ENCODE data around the gene DGKA.

Gene DGKA

DNA sequence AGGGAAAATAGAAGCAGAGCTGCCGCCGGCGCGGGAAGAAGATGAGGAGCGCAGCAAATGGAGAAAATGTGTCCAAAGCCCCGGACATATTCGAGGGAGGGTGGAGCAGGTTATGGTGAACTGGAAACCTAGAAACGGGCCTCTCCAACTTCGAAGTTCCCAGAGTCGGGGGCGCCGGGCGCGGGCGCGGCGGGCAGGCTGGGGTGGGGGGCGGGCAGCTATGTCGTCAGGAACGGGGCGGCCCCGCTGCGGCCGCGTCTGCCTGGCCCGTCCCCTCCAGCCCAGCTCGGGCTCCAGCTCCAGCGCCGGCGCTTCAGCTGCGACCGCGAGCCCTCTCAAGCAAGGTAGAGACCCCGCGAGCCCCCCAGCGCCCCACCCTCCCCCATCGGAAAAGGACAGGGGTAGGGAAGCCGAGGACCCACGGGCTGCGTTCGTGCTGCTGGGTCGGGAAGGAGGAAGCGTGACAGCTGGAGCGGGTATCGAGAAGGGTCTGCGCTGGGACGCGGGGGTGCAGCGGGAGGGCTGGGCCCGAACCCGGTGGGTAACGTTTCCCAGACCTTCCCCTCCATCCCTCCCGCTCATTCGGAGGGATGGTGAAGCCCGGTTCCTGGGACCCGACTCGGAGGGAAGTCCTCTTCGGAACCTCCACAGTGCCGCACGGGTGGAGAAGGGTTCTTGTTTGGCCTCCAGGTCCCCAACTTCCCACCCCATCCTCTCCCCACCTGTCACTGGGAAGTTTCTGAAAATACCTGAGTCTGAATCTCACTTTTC is 1.0 kb downstream of the DGKA start:
- peak; percentile 8 for DNase-seq

DNA sequence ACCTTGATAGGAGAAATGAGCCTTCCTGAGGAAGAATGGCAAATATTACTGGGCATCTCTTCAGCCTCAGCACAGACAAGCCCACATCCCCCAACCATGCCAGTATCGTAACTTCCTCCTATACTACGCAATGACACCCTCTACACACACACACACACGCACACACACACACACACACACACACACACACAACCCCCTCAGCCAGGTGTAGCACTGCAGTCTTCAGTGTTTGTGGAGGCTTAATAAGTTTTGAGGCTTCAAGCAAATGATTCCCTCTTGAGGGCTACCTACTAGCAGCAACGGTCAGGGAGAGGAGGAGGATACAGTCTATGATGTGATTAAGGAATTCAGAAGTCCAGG is 1.6 kb downstream of the DGKA start:
- peak; percentile 34 for DNase-seq

DNA sequence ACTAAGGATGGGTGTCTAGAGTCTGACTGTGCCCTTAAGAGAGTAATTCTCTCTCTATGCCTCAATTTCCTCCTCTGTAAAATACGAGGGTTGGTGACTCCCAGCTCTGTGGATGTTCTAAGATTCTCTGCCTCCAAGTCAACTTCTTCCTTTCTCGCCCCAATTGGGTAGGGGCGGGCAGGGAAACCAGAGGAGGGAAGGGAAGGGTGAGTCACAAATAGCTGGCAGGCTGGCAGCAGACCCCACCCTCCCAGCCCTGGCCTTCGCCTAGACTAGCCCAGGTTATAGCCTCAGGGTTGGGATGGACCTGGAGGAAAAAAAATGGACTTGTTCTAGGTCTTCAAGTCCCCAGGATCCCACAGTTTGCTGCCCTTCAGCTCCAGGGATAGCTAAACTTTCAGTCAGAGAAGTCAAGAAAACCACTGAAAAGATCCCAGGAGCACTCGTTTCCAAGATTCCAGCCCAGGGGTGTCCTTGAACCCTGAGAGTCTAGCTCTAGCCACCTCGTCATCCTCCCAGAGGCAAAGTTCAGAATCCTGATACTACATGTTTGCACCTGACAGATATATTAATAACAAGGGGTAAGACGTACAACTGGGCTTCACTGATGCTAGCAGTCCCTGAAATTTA is 2.3 kb downstream of the DGKA start:
- peak; percentile 5 for DNase-seq

DNA sequence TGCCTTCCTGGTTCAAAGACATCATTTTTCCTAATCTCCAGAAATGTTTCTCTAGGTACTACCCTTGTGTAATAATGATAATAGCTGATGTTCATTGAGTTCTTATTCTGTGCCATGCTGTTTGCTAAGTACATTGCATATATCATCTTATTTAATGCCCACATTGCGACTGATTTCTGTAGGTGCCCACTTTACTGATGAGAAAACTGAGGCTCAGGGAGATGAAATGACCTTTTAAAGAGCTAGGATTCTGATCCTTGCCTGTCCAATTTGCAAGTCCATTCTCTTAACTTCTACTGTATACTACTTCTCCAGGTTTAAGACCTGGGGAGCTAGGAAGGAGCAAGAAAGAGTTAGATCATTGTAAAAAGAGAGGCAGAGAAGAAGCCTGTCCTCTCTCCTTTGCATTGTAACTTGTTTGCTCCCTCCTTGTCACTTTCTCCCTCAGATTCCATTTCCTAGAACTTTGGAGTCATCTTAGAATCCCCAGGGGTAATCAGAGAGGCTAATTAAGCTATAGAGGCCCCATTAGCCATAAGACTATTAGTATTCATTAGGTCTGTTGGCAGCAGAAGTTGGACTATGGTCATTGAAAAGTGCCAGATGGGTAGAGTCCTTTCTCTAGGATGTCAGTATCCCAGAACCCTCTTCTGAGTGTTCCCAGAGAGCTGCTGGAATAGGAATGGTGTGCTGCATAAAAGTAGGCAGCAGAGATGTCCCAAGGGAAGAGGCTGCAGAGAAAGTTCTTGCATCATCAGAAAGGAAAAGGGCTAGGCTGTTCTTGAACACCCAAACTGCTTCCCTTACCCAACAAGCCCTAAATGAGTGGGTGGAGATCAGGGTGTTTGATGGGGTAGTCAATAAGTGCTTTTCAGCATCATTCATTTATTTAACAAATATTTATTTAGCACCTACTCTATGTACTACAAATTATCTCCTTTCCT is 3.1 kb downstream of the DGKA start:
- no peak for DNase-seq

DNA sequence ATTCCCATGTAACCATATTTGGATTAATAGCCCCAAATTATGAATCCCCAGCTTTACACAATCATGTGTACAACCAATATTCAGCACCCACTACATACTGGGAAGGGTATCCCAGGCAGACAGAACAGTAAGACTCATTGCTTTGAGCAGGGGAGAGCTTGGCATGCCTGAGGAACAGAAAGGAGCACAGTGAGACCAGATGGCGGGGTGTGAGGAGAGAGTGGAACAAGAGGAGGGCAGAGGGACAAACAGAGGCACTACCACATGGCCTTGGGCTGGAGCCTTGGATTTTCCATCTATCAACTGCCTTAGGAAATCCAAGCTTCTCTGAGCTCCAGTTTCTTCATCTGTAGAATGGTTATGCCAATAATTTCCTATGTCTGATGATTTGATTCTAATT is 3.8 kb downstream of the DGKA start:
- no peak for DNase-seq

- DNase-seq: peak; percentile 60
Measured at GRCh38 chr12:55935738-55936151, 4.8 kb downstream of the DGKA start.

DNA sequence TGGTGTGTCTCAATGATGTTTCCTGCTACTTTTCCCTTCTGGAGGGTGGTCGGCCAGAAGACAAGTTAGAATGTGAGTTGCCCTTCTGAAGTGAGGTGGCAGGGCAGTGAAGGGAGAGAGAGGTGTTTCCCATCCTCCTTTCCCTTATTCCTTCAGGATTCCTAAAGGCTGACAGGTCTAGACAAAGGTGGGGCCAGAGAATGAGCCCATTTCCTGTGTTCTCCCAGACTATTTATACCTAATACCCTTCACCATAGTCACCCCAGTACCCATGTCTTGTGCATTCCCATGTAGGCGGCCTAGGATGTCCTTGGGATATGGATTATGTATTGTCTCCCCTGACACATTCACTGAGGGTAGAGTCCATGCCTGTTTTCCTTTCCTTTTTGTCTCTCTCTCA is 7.0 kb downstream of the DGKA start:
- no peak for DNase-seq

DNA sequence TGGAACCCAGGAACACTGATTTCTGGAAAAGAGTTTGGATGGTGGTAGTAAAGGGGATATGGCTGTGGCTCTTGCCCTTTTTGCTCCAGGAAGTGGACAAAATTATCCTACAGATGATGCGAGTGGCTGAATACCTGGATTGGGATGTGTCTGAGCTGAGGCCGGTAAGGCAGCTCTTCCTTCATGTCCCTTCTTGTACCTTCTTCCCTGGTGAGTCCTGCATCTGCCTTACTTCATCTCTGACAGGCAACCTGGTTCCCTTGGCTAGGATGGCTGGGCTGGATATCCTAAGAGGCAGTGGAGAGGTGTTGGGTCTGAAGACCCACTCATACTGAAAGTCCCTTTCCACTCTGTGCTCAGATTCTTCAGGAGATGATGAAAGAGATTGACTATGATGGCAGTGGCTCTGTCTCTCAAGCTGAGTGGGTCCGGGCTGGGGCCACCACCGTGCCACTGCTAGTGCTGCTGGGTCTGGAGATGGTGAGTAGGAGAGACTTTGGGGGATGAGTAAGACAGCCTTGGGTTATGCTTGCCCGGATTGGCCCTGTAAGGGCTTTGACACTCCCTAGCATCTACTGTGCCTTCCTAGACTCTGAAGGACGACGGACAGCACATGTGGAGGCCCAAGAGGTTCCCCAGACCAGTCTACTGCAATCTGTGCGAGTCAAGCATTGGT is 8.0 kb downstream of the DGKA start:
- peak; percentile 4 for DNase-seq

DNA sequence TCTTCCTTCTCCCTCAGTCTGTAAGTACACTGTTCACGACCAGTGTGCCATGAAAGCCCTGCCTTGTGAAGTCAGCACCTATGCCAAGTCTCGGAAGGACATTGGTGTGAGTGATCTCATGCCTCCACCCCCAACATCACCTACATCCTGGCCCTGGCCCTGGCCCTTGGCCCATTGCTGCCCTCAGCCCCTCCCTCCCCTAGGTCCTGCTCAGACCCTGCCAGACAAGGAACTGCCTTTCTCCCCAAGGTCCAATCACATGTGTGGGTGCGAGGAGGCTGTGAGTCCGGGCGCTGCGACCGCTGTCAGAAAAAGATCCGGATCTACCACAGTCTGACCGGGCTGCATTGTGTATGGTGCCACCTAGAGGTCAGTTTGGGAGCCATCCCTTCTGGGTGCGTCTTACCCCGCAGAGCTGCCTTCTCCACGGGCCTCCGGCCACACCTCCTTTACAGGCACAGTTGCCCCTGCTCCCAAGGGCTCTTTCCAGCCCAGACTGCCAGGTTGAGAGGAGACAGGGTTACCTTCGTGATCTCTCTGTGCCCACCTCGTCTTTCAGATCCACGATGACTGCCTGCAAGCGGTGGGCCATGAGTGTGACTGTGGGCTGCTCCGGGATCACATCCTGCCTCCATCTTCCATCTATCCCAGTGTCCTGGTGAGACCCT is 9.2 kb downstream of the DGKA start:
- peak; percentile 75 for DNase-seq

- DNase-seq: no peak
Measured at GRCh38 chr12:55942055-55942454, 11.1 kb downstream of the DGKA start.

DNA sequence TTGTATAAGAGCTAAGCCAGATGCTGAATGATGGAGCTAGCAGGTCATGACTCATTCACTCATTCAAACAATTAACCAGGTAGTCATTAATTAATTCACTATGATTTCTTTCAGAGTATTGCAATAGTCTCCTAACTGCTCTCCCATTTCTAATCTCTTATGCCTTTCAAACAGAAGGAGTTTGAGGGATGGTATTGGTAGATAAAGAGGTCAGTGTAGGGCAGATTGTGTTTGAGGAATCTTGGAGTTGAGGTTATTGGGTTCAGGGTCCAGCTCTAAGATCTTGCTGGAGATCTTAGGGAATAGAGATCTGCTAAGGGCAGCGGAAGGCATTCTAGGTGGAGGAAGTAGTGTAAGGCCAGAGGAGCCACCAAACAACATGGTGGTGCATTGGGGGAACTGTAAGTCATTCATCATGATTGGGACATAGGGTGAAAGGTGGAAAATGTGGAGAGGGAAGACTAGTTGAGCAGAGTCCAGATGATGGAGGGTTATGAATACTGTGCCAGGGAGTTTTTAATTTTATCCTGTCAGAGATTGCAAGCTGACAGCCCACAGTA is 11.7 kb downstream of the DGKA start:
- no peak for DNase-seq

GRCh38 chr12:55946553-55946952 is 15.6 kb downstream of the DGKA start:
- DNase-seq: no peak

DNA sequence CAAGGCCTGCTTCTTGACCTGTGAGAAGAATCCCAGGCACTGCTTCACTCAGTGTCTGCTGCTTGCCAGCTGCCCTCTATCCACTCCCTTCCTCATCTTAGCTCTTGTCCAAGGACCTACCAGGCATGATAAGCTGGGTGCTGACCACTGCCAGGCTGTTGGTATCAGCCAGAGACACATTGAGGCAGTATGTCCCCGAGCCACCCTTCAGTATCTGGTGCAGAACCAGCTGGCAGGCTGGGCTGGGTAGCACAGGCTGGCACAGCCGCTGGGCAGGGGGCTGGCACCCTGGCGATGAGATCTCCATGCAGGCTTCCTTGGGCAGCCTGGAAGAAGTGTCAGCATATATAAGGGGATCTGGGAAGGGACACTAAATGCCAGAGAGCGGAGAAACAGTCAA is 24.4 kb downstream of the DGKA start:
- no peak for DNase-seq

DNA sequence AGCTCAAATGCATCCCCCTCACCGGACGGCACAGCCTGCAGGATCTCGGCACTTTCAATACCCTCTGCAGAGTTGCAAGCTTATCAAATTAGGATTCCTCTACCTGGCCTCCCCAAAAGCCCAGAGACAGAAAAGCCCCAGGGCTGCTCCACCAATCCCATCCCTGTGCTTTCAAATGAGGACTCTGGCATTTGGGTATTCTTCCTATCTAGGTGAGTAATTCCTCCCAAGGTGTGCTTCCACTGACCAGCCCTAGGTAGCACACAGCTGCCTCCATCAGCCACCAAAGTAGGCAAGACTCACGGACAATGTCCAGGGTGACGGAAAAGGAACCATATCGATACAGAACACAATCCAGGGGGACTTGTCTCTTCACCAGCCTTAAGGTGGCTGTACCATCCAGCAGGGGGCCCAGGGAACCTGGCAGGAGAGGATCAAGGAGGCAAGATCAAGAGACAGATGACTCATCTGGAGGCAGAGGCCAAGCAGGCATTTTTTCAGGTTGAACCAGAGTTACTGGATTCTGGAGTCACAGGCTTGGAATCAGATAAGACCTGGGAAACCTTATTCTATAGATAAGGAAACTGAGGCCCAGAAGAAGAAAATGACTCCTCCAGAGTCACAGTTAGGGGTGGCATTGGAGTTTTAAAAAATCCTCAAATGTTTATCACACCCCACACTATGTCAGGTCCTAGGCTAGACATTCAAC is 25.0 kb downstream of the DGKA start:
- DNase-seq: peak; percentile 42

- no peak for DNase-seq
Measured at GRCh38 chr12:55957106-55957859, 26.3 kb downstream of the DGKA start.

GRCh38 chr12:55963760-55964159 is 32.8 kb downstream of the DGKA start:
- no peak for DNase-seq

GRCh38 chr12:55965240-55965639 is 34.3 kb downstream of the DGKA start:
- no peak for DNase-seq

DNA sequence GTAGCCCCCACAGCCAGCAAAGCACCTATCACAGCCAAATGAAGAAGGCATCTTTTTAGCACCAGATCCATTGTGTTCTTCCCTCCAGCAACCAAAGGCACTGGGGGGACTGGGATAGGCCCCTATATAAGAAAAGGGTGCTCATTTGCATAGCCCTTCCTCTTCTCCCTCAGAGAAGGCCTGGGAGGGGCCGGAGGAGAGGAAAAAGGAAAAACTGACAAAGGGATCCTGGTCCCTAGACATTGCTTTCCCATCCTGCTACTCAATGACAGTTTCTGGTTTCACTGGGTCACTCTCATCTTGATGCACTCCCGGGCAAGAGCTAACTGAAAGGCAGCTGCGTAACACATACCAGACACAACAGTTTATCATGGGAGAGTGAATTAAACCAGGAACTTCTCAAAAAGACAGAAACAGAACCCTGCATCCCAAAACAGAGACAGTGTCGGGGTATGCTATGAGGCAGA is 35.0 kb downstream of the DGKA start, which contains the start of gene PMEL:
PMEL (minus strand) TSS at position 102 of the 467 bp plus-strand sequence; CDS start at position 71, 31 bp downstream.
- DNase-seq: no peak

GRCh38 chr12:55966408-55967281 is 35.7 kb downstream of the DGKA start, which contains the start of gene CDK2:
CDK2 (plus strand) TSS chr12:55966830; CDS start chr12:55967009, 179 bp downstream.
- DNase-seq: peak; percentile 87
